Hepatocyte (in vitro differentiated cells): ENCODE measurements around the gene NEDD4L.

Experiments used
- CTCF ChIP-seq: fragments of 200-600 bp; sonication (generic); IDR thresholded peaks from 2 replicates; pipeline ENCODE4 v1.5.1; 2016; ENCODE audit warnings: antibody characterized with exemption, mild to moderate bottlenecking; ENCODE audit not compliant: poor library complexity
- EZH2 ChIP-seq: fragments of 200-600 bp; sonication (generic); IDR thresholded peaks from 2 replicates; pipeline ENCODE4 v1.6.1; 2016; ENCODE audit warnings: antibody characterized with exemption, mild to moderate bottlenecking, borderline replicate concordance
- EZH2phosphoT487 ChIP-seq: fragments of 200-600 bp; sonication (generic); IDR thresholded peaks from one replicate; pipeline ENCODE4 v1.6.1; 2018; ENCODE audit warnings: antibody characterized with exemption, mild to moderate bottlenecking, low read depth, moderate library complexity; ENCODE audit not compliant: unreplicated experiment, severe bottlenecking

DNA sequence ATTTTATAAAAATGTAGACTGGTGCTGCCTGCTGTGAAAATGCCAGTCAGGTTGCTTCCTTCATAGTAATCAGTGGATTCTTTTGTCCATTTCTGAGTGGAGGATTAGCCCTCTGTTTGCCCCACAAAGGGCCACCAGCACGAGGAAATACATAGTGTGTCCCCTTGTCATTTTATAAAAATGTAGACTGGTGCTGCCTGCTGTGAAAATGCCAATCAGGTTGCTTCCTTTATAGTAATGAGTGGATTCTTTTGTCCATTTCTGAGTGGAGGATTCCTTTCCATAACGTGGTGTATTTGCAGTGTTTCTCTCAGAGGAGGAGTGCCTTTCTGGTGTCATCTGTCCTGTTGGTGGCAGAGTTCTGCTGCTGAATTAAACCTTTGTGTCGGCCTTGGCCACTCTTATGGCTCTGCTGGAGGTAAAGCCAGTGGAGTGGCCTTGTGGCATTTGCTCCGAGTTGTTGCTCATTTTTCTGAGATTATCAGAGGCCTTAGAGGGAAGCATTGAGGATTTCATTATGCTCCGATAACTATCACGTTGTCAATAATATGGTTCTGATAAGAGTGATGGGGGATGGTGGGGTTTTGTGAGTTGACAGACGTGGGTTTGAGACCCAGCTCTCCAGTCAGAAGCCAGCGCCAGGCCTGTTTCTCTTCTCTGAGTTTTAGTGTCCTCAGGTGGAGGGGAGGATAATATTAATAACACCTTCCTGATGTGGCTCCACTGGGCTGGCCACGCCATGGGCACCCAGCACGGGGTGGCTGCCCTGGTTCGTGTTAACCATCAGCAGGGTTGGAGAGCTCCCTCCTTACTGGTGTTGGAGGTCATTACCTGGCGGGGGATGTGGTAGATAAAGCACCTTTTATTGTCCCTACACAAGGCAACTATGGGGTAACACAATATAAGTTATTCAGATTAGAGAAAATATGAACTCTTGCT lies 96.6 kb downstream of the NEDD4L start:
- TF ChIP-seq CTCF = peak; percentile 17
- TF ChIP-seq EZH2phosphoT487 = no peak
- TF ChIP-seq EZH2 = no peak
